ENCODE results near the gene TRIM17.

DNA sequence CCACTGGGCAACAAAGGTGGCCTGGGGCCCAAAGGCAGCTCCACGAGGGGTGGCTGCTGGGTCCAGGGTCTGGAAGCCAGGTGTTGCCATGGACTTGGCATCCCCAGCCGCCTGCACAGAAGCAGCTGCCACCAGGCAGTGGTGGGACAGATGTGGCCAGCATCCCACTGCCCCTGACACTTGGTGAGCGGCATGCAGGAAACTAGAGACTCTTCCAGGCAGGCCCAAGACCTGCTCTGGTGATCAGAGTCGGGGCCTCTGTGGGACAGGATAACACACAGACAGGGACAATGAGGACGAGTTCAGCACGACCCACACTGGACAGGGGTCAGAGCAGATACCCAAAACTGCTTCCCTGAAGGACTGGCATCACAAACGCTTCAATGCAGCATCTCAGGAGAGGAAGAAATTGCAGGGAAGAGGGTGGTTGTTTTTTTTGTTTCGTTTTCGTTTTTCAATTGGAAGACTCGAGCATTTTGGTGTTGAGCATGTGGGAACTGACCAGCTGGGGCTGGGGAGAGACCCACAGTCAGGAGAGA lies 36.4 kb upstream of the TRIM17 start:
- TF ChIP-seq, protein P1, sequence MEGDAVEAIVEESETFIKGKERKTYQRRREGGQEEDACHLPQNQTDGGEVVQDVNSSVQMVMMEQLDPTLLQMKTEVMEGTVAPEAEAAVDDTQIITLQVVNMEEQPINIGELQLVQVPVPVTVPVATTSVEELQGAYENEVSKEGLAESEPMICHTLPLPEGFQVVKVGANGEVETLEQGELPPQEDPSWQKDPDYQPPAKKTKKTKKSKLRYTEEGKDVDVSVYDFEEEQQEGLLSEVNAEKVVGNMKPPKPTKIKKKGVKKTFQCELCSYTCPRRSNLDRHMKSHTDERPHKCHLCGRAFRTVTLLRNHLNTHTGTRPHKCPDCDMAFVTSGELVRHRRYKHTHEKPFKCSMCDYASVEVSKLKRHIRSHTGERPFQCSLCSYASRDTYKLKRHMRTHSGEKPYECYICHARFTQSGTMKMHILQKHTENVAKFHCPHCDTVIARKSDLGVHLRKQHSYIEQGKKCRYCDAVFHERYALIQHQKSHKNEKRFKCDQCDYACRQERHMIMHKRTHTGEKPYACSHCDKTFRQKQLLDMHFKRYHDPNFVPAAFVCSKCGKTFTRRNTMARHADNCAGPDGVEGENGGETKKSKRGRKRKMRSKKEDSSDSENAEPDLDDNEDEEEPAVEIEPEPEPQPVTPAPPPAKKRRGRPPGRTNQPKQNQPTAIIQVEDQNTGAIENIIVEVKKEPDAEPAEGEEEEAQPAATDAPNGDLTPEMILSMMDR (IDR thresholded peaks at IDR 0.05; ENCODE audit: low read depth, low read length) = no peak
- no peak for TF ChIP-seq EZH2phosphoT487 (IDR thresholded peaks at IDR 0.05; ENCODE audit: low read depth)
